Gastrocnemius medialis (tissue), 4 donors: ENCODE results near the gene NBPF19. TPM values are rescaled to one million over a fixed set of nuclear protein-coding genes. Genes with fewer than 3 reads are reported as not detected.

Experiments used
- total RNA-seq, 4 donors: library from RNA; depleted of rRNA; stranded (reverse); fragments of >200 nt; gene quantifications; one replicate each; pipeline versions ENCODE4 v1.1.0 to v1.2.3, GENCODE V29; 2016

NBPF19 gene
- total RNA-seq, 4 donors from 2014 or later, result 2.0 to 11.6 (median 4.1) TPM

Other genes with a start within 250 kb of the NBPF19 start
- gene PPIAL4C, start 108.8 kb downstream of the NBPF19 start, total RNA-seq, result not detected